ENCODE measurements around the gene CCDC170.
"Not testable (repeated sequence)": the region's sequence is repeated elsewhere in the genome, so short reads cannot be mapped to it uniquely, and the experiment has no call there.

The CCDC170 gene

DNA sequence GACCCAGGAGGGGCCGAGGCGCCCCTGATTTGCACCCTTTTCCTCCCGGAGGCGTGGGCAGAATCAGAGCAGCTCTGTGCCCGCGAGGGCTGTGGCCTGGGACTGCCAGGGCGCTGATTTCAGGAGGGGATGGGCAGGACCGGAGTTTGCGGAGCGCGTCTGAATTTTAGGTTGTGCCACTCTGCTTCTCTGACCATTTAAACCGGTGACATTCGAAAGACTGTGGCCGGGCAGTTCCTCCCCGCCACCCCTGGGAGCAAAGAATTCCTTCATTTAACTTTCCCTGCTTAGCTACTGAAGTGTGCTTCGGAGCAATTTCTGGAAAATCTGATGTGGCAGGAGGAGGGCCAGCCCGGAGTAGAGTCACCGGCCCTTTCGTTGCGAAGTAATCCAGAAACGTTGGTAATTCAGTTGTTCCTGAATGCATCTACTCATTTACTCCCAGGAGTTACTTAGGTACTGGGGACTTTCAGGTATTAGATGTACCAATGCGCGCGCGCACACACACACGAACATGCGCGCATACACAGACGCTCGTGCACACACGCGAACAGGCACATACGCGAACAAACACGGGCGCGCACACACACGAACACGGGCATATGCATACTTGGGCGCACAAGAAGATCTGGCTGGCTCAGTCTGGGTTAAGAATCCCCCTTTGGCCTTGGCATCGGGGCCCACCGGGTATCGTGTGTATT, 568 bp downstream of the CCDC170 start:
- peak; percentile 48 for DNase-seq (ENCODE audit: low spot score)

DNA sequence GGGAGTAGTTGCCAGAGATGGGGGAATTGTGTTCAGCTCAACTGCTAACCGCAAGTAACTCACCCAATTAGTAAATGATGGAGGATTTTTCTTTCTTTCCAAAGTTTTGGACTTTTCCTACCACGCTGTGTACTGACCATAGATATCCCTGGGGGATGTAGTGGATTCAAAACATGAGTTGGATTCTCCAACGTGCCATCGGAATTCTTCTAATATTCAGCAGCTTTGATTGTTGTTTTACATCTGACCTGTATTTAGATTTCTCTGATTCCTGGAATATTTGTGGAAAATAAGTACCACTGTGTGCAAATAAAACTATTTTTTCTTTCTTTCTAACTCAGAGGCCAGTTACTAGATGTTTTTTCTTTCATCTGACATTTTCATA, 1.1 kb downstream of the CCDC170 start:
- no peak for DNase-seq (ENCODE audit: low spot score)

DNA sequence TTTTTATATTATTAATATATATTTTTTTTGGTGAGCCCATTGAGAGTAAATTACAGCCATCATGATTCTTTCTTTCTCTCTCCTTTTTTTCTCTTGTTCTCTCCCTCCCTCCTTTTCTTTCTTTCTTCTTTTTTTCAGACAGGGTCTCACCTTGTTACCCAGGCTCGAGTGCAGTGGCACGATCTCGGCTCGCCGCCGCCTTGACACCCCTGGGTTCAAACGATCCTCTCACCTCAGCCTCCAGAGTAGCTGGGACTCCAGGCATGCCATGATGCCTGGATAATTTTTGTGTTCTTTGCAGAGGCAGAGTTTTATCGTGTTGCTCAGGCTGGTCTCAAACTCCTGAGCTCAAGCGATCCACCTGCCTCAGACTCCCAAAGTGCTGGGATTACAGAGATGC, 1.6 kb downstream of the CCDC170 start:
- DNase-seq (ENCODE audit: low spot score), result no peak

DNA sequence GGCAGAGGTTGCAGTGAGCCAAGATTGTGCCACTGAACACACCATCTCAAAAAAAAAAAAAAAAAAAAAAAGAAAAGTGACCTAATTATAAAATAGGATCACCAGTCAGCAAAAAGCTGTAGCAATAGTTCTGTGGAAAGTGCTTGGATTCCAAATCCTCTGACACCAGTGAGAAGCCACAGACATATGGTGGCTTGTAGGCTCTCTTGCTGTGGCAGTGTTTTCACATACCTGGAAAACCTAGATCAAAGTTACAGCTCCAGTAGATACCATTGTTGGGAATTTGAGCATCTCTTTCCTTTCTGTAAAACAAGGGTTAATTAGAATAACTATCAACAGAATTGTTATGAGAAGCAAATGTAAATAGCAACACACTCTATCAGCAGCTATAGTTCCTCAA, 4.1 kb downstream of the CCDC170 start:
- no peak for DNase-seq (ENCODE audit: low spot score)

DNA sequence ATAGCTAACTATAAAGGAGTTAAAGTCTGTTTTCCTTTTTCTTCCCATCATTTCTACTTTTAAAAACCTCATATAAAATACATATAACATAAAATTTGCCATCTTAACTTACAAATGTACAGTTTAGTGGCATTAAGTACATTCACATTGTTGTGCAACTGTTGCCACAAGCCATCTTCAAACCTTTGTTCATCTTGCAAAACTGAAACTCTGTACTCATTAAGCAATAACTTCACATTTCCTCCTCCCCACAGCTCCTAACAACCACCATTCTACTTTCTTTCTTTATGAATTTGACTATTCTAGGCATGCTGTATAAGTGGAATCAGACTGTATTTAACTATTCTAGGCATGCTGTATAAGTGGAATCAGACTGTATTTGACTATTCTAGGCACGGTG, 4.5 kb downstream of the CCDC170 start:
- no peak for DNase-seq (ENCODE audit: low spot score)

DNA sequence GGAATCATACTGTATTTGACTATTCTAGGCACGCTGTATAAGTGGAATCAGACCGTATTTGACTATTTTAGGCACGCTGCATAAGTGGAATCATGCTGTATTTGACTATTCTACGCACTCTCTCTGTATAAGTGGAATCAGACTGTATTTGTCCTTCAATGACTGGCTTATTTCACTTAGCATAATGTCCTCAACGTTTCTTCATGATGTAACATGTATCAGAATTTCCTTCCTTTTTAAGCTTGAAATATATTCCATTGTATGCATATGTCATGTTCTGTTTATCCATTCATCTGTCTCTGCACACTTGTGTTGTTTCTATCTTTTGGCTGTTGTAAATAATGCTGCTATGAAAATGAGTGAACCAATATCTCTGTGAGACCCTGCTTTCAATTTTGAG, 5.7 kb downstream of the CCDC170 start:
- no peak for DNase-seq (ENCODE audit: low spot score)

DNA sequence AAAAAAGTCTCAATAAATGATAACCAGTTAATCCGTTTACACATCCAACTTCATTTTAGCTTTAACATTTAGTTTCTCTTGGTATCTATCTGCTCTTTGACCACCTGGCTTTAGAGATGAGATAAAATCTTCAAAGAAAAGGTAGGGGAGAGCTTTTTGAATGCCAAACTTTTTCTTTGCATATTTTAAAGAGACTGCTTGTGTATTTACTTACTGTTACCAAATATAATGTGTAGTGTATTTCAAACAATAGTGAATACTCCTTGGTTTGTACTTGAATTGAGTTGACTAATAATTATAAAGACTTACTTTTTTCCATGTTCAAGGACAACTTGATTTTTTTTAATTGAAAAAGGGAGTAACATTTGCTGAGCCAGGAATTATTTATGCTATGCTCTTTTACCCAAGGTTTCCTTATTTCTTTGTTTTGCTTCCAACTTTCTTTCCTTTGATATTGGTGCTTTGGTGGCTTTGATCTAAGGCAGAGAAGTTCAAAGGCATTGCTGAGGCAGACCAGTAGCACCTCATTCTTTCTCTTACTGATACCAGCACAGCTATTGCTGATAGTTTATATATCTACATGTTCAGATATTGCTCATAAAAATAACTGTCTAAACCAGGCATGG, 7.8 kb downstream of the CCDC170 start:
- no peak for DNase-seq (ENCODE audit: low spot score)

DNA sequence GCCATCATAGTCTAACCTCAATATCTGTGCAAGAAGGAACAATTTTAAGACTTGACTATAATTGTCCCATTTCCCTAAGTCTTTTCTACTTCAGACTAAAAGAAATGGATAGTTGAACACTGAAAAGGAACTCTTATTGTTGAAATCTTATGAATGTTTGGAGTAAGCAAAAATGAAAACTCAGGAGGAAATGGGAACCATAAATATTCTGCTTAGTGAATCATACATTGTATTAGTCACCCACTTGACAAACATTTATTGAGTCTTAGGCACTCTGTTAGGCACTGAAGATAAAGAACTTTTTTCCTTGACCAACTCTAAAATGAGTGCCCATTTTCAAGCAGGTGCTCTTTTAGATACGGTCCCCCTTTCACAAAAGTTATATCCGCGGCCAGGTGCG, 8.7 kb downstream of the CCDC170 start:
- no peak for DNase-seq (ENCODE audit: low spot score)

DNA sequence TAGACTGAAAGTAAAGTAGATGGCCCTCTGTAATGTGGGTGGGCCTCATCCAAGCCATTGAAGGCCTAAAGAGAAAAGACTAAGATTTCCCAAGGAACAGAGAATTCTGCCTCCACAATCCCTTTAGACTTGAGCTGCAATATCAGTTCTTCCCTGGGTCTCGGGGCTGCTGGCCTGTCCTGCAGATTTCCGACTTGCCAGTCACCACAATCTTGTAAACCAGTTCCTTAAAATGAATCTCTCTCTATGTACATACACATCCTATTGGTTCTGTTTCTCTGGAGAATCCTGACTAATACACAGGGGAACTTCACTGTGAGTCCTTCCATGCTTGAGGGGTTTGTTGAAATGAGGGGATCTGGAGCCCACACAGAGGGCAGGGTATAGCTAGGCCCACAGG, 12.9 kb downstream of the CCDC170 start:
- DNase-seq (ENCODE audit: low spot score), result no peak

DNA sequence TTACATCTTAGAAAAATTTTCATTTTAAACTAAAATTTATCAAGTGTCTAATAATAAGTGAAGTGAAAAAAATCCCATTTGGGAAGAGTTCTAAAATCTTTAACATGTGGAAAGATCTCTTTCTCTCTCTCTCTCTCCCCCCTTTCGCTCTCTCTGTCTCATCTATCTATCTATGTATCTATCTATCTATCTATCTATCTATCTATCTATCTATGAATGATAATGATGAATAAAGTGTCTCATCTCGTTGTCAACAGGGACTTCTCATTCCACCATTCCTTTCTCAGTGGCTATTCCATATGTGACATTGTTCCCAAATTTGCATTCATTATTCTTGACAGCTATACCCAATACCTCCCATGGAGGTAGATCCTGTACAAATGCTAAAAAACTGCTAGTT, 15.2 kb downstream of the CCDC170 start:
- no peak for DNase-seq (ENCODE audit: low spot score)

DNA sequence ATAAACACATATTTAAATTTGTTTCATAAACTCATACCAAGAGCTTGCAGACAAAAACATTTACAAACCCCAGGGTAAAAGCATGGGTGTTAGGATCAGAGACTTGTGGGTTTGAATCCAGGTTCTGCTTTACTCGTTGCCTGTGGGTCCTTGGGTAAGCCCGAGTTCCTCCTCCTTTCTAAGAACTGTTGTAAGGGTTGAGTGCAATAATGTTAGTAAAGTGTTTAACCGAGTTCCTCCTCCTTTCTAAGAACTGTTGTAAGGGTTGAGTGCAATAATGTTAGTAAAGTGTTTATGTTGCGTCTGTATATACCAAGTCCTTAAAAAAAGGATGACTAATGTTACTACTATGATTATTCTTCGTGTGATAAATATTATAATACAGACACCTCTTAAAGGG, 18.7 kb downstream of the CCDC170 start:
- DNase-seq (ENCODE audit: low spot score), result no peak

DNA sequence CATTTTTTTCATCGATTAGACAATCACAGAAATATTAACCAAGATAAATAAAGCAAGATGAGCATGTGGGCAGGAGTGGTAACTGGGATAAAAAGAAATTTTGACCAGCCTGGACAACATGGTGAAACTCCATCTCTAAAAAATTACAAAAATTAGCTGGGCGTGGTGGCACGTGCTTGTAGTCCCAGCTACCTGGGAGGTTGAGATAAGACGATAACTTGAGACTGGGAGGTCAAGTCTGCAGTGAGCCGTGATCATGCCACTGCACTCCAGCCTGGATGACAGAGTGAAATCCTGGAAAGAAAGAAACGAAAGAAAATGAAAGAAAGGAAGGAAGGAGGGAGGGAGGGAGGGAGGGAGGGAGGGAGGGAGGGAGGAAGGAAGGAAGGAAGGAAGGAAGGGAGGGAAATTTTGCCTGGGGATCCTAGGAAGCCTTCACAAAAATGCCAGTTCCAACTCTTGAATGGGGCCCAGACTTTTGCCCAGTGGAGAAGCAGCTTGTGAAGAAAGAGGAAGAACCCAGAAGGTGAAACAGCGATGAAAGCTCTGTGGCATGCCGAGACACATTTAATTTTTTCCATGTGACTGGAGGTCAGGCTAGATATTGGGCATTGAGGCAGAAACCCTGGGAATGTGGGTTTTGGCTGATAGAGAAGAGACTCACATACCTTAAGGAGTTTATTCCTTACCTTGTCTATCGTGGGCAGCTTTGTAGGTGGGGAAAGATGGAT, 20.3 kb downstream of the CCDC170 start:
- DNase-seq (ENCODE audit: low spot score), result no peak

DNA sequence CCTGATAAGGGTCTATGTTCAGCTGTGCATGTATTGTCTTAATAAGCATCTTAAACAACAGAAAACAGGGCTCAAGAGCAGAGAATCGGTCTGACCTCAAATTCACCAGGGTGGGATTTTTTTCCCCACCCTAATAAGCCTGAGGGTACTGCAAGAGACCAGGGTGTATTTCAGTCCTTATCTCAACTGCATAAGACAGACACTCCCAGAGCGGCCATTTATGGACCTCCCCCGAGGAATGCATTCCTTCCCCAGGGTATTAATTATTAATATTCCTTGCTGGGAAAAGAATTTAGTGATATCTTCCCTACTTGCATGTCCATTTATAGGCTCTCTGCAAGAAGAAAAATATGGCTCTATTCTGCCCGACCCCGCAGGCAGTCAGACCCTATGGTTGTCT, 25.2 kb downstream of the CCDC170 start:
- not testable (repeated sequence) for DNase-seq (ENCODE audit: low spot score)

DNA sequence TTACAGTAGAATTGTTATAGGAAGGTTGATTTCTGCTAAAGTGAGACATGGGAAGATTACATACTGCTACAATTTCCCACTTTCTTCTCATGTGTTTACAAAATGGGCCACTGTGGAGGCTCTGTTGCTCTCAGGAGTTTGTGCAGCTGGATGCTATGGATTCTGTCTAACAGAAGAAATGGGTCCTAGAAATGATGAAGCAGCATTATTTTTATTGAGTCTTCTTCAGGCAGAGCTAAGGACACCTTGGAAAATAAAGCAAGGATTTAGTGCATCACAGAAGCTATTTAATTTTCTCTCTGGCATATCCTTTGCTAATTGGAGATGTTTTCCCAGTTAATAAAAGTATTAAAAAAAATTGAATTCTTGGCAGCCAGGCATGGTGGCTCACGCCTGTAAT, 29.2 kb downstream of the CCDC170 start:
- no peak for DNase-seq (ENCODE audit: low spot score)

DNA sequence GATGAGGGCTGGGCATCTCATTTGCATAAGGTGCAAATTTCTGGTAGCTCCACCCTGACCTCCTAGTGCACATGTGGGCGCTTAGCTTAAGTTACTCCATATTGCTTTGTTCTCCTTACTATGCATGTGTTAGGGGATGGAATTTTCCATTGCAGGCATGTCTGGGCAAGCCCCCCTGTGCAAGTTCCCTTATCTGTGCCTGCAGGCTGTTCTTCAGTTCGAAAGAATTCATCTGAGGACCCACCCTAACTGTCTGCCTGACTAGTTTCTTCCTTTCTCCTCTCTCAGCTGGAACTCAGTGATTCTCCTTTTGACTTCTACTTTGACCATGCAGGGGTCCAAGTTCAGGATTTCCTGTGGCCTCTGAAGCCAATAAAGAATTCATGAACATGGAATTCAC, 30.2 kb downstream of the CCDC170 start:
- DNase-seq (ENCODE audit: low spot score), result no peak

DNA sequence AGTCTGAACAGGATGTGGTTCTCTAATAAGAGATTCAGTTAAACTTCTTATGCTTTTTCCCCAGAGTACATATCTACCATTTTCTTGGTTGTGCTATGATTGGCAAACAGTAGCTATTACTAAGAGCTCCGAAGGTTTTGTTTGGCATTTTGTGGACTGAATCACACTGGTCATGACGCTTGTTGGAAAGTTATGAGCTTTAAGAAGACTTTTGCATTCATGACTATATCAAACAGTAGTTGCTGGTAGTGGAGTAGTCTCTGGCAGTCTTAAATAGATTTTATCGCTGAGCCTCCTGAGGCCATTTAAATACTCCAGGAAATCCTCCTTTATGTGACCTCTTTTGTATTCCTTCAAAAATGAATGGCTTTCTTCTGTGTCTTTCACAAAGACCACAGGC, 40.8 kb downstream of the CCDC170 start:
- no peak for DNase-seq (ENCODE audit: low spot score)

DNA sequence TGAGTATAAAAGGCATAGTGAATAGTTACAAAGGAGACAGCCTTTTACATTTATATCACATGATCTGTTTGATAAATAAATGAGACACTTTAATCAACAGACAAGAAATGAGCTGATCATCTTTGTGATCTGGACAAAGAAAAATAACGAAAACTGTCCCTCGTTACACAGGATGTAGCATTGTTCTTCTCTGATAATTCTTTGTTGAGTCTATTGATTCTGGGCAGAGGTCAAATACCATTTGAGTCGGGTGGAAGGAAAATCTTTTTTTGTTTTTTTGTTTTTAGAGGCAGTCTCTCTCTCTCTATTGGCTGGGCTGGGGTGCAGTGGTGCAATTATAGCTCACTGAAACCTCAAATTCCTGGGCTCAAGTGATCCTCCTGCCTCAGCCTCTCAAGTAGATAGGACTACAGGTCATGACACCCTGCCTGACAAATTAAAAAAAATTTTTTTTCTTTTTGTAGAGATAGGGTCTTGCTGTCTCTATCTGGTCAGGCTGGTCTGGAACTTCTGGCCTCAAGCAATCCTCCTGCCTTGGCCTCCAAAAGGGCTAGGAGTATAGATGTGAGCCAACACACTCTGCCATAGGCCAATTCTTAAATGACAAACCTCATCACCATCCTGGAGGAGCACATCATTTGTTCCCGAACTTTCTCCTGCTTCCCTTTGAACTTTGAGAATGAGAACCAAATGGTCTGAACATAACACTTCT, 41.8 kb downstream of the CCDC170 start:
- no peak for DNase-seq (ENCODE audit: low spot score)

DNA sequence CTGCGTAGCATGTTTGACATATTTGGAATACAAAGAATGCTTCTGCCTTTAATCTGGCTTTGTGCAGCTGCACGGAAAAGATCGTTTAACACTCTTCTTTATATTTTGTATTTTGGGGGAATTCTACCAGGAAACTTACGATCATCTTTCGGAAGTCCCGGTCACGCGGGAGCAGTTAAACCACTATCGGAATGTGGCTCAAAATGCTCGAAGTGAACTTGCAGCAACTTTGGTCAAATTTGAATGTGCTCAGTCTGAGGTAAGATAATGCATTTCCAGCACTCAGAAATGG, 42.3 kb downstream of the CCDC170 start:
- no peak for DNase-seq (ENCODE audit: low spot score)

DNA sequence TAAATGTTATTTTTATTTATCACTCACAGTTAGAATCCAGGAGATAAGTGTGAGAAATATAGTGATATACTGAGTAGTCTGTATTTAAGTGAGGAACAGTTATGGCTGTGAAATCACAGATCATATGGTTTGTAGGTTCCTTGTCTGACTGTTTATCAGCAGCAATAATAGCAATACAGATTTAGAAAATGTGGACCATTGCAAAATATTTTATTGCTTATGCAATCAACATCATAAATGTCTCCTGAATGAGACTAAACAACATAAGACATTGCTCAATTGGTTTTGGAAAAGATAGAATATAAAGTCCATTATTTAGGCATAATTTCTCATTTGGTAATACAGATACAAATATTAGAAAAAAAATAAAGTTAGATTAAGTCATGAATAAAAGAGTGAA, 43.7 kb downstream of the CCDC170 start:
- DNase-seq (ENCODE audit: low spot score), result no peak

DNA sequence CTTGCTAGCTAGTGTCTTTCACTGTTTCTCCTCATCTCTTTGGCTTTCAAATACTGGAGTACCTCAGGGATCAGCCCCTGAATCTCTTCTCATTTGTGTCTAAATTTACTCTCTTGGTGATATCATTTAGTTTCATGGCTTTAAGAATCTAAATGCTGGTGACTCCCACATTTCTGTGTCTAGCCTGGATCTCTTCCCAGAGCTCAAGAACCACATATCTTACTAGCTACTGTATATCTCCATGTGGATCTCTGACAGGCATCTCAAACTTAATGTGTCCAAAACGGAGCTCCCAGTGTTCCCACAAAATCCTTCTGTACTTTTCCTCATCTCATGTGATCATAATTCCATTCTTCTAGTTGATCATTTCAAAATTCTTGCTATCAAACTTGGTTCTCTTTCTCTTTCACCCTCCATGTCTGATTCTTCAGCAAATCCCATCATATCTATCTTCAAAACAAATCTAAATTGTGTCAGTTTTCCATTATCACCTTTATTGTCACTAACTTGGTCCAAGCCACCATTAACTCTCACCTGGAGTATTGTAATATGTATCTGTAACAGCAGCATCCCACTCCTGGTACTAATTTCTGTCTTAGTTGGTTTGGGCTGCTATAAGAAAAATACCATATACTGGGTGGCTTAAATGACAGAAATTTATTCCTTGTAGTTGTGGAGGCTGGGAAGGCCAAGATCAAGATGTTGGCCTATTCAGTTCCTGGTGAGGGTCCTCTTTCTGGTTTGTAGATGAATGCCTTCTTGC, 45.9 kb downstream of the CCDC170 start:
- DNase-seq (ENCODE audit: low spot score), result no peak

DNA sequence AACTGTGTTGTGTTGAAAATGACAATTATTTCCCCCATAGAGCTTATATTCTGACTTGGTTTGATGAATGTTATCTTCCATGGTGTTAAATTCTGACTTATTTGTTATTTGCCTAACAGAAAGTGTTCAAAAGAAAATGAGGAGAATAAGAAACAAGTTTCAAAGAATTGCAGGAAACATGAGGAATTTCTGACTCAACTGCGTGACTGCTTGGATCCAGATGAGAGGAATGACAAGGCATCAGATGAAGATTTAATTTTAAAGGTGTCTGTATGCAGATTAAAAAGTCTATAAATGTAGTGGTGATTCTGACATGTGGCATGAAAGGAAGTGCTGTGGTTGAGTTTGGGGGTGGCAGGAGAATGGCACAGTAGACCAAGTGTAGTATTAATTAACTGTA, 50.6 kb downstream of the CCDC170 start:
- no peak for DNase-seq (ENCODE audit: low spot score)

DNA sequence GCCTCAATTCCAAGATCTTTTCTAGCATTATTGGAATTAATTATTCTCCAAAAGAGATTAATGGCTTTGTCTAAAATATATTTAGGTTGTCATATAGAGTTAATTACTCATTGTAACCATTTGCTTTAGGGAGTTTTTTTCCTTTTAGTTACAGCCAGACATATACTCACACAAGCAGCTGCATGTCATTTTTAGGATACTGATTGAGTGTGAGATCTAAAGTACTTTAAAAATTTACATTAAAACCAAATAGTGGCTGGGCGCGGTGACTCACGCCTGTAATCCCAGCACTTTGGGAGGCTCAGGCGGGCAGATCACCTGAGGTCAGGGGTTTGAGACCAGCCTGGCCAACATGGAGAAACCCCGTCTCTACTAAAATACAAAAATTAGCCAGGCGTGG, 51.1 kb downstream of the CCDC170 start:
- not testable (repeated sequence) for DNase-seq (ENCODE audit: low spot score)

Data from D341Med (cell line).